ENCODE measurements around the gene TTC28. TPM values are rescaled to one million over a fixed set of nuclear protein-coding genes. Genes with fewer than 3 reads are reported as not detected.
"Not testable (repeated sequence)": the region's sequence is repeated elsewhere in the genome, so short reads cannot be mapped to it uniquely, and the experiment has no call there.

Gene TTC28
- polyA plus RNA-seq, 4 donors = 0.45 to 24.0 (median 3.7) TPM

DNA sequence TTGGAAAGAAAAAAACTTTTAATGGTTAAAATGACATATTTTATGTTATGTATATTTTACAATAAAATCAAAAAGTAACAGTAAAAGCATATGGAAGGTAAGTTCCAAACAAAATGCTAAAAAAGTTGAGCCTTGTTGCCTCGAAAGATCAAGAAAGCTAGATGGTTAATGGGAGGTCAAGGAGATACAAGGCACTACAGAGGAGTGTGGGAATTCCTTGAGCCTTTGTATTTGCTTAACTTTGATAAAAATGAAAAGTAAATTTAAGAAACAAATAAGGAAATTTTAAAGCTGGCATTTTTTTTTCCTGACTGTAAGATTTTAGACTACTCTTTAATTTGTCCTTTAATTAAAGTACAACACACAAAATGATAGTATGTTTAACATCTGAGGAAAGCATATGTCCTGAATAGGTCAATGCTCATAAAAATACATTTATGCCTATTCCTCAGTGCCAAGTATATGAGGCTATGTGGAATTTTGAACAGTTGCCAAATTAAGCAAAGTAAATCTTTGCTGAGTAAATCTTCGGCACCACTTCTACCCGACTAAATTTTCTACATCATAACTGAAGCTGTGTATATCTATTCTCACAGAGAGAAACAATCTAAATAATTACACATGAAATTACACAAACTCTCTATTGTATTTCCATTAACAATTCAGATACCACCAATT, 108.8 kb downstream of the TTC28 start:
- no peak for FAIRE-seq
- H3K27ac ChIP-seq (ENCODE audit: low read depth in 1 of 3, low read length in 2 of 3) = no peak overlapping the region
- H3K4me3 ChIP-seq (ENCODE audit: low read depth in 1 of 3, low read length in 3 of 3) = no peak overlapping the region
- 42 to 60% (median 58%) methylated on average over 3 of the region's 3 CpGs for WGBS, 3 donors
- H3K9me3 ChIP-seq (ENCODE audit: control insufficient read depth in 2 of 2, insufficient read depth in 1 of 2, low read depth in 1 of 2, low read length in 1 of 2) = no peaks in the 10 kb centered on the region
- no peaks in the 10 kb centered on the region for H3K4me1 ChIP-seq (ENCODE audit: control insufficient read depth in 3 of 3, insufficient read depth in 2 of 3, low read depth in 1 of 3, low read length in 2 of 3)
- DNase-seq = no peak
- no peaks in the 10 kb centered on the region for H3K36me3 ChIP-seq (ENCODE audit: control insufficient read depth in 3 of 3, insufficient read depth in 2 of 3, low read depth in 1 of 3, low read length in 3 of 3)
- H3K27me3 ChIP-seq (ENCODE audit: control insufficient read depth in 3 of 3, insufficient read depth in 3 of 3, low read length in 3 of 3) = no peaks in the 10 kb centered on the region

DNA sequence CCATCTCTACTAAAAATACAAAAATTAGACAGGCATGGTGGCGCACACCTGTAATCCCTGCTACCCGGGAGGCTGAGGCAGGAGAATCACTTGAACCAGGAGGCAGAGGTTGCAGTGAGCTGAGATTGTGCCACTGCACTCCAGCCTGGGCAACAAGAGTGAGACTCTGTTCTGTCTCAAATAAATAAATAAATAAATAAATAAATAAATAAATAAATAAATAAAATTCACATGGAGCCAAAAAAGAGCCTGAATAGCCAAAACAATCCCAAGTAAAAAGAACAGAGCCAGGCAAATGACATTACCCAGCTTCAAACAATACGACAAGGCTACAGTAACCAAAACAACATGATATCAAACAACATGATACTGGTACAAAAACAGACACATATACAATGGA, 110.7 kb downstream of the TTC28 start:
- H3K4me1 ChIP-seq (ENCODE audit: control insufficient read depth in 3 of 3, insufficient read depth in 2 of 3, low read depth in 1 of 3, low read length in 2 of 3); H3K4me3 ChIP-seq (ENCODE audit: low read depth in 1 of 3, low read length in 3 of 3); DNase-seq; H3K9me3 ChIP-seq (ENCODE audit: control insufficient read depth in 2 of 2, insufficient read depth in 1 of 2, low read depth in 1 of 2, low read length in 1 of 2); H3K27ac ChIP-seq (ENCODE audit: low read depth in 1 of 3, low read length in 2 of 3); FAIRE-seq; H3K36me3 ChIP-seq (ENCODE audit: control insufficient read depth in 3 of 3, insufficient read depth in 2 of 3, low read depth in 1 of 3, low read length in 3 of 3); H3K27me3 ChIP-seq (ENCODE audit: control insufficient read depth in 3 of 3, insufficient read depth in 3 of 3, low read length in 3 of 3): not testable (repeated sequence)
- 90 to 95% (median 95%) methylated on average over 3 of the region's 3 CpGs for WGBS, 3 donors

DNA sequence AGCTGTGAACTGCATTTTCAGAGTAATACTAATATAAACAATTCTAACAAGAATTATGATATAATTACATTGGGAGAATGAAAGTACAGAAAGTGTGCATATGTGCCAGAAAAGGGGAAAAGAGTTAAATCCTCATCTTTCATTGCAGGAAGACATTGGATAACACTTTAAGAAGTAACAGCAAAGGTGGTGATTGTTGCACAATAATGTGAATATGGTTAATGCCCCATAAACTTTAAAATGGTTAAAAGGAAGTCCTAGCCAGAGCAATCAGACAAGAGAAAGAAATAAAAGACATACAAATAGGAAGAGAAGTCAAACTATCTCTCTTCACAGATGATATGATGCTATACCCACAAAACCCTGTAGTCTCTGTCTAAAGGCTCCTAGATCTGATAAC, 111.5 kb downstream of the TTC28 start:
- no peaks in the 10 kb centered on the region for H3K27me3 ChIP-seq (ENCODE audit: control insufficient read depth in 3 of 3, insufficient read depth in 3 of 3, low read length in 3 of 3)
- DNase-seq (no peak), FAIRE-seq (no peak)
- no peaks in the 10 kb centered on the region for H3K9me3 ChIP-seq (ENCODE audit: control insufficient read depth in 2 of 2, insufficient read depth in 1 of 2, low read depth in 1 of 2, low read length in 1 of 2)
- no peak overlapping the region for H3K27ac ChIP-seq (ENCODE audit: low read depth in 1 of 3, low read length in 2 of 3)
- no peaks in the 10 kb centered on the region for H3K4me1 ChIP-seq (ENCODE audit: control insufficient read depth in 3 of 3, insufficient read depth in 2 of 3, low read depth in 1 of 3, low read length in 2 of 3)
- no peaks in the 10 kb centered on the region for H3K36me3 ChIP-seq (ENCODE audit: control insufficient read depth in 3 of 3, insufficient read depth in 2 of 3, low read depth in 1 of 3, low read length in 3 of 3)
- no peak overlapping the region for H3K4me3 ChIP-seq (ENCODE audit: low read depth in 1 of 3, low read length in 3 of 3)

DNA sequence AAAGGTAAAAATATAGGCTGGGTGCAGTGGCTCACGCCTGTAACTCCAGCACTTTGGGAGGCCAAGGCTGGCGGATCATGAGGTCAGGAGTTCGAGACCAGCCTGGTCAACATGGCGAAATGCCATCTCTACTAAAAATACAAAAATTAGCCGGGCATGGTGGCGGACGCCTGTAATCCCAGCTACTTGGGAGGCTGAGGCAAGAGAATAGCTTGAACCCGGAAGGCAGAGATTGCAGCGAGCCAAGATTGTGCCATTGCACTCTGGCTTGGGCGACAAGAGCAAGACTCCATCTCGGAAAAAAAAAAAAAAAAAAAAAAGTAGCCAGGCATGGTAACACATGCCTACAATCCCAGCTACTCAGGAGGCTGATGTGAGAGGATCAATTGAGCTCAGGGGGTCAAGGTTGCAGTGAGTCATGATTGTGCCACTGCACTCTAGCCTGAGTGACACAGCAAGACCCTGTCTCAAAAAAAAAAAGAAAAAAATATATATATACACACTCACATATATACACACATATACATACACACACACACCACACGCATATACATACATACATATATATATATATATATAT, 112.6 kb downstream of the TTC28 start:
- H3K9me3 ChIP-seq (ENCODE audit: control insufficient read depth in 2 of 2, insufficient read depth in 1 of 2, low read depth in 1 of 2, low read length in 1 of 2); H3K4me1 ChIP-seq (ENCODE audit: control insufficient read depth in 3 of 3, insufficient read depth in 2 of 3, low read depth in 1 of 3, low read length in 2 of 3); H3K4me3 ChIP-seq (ENCODE audit: low read depth in 1 of 3, low read length in 3 of 3); H3K27ac ChIP-seq (ENCODE audit: low read depth in 1 of 3, low read length in 2 of 3); H3K36me3 ChIP-seq (ENCODE audit: control insufficient read depth in 3 of 3, insufficient read depth in 2 of 3, low read depth in 1 of 3, low read length in 3 of 3); FAIRE-seq; DNase-seq; H3K27me3 ChIP-seq (ENCODE audit: control insufficient read depth in 3 of 3, insufficient read depth in 3 of 3, low read length in 3 of 3): not testable (repeated sequence)
- 90 to 95% (median 90%) methylated on average over 11 to 12 of the region's 12 CpGs for WGBS, 3 donors

DNA sequence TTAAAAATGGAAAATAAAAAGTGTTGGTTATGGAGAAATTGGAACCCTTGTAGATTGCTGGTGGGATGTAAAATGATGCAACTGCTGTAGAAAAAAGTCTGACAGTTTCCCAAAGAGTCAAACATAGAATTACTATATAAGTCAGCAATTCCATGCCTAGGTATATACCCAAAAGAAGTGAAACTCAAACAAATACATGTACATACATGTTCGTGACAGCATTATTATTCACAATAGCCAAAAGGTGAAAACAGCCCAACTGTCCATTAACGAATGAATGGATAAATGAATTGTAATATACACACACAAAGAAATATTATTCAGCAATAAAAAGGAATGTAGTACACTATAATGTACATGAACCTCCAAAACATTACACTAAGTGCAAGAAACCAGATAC, 116.0 kb downstream of the TTC28 start:
- FAIRE-seq = no peak
- WGBS, 3 donors = 87 to 95% (median 91%) methylated on average over 2 of the region's 2 CpGs

DNA sequence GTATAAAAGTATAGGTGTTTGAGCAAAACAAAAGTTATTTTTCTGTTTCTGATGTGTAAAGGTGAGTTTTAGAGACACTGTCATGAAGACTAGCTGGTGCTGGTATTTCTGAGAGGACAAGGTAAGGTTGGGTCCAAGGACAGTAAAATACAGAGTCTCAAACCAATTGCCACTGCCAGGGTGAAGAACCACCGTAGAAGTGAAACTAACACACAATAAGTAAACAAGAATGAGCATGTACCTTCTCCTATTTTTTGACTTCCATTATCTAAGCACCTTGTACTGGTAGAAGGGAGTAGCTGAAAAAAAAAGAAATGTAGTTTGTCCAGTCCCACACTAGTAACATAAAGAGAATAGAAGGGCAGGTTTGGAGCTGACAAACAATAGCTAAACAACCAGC, 117.3 kb downstream of the TTC28 start:
- Histone ChIP-seq H3K4me1 (ENCODE audit: control insufficient read depth in 3 of 3, insufficient read depth in 2 of 3, low read depth in 1 of 3, low read length in 2 of 3) (no peaks in the 10 kb centered on the region), H3K36me3 (ENCODE audit: control insufficient read depth in 3 of 3, insufficient read depth in 2 of 3, low read depth in 1 of 3, low read length in 3 of 3) (no peaks in the 10 kb centered on the region), H3K27me3 (ENCODE audit: control insufficient read depth in 3 of 3, insufficient read depth in 3 of 3, low read length in 3 of 3) (no peaks in the 10 kb centered on the region), H3K27ac (ENCODE audit: low read depth in 1 of 3, low read length in 2 of 3) (no peak overlapping the region), H3K4me3 (ENCODE audit: low read depth in 1 of 3, low read length in 3 of 3) (no peak overlapping the region), H3K9me3 (ENCODE audit: control insufficient read depth in 2 of 2, insufficient read depth in 1 of 2, low read depth in 1 of 2, low read length in 1 of 2) (no peaks in the 10 kb centered on the region)
- DNase-seq (no peak), FAIRE-seq (no peak)
- 50 to 77% (median 50%) methylated on average over 1 of the region's 1 CpG for WGBS, 3 donors

More for the DNA sequence above, 116.0 kb downstream of the TTC28 start:
- no peak for DNase-seq
- Histone ChIP-seq H3K36me3 (ENCODE audit: control insufficient read depth in 3 of 3, insufficient read depth in 2 of 3, low read depth in 1 of 3, low read length in 3 of 3) (no peaks in the 10 kb centered on the region), H3K4me3 (ENCODE audit: low read depth in 1 of 3, low read length in 3 of 3) (no peak overlapping the region), H3K27ac (ENCODE audit: low read depth in 1 of 3, low read length in 2 of 3) (no peak overlapping the region), H3K9me3 (ENCODE audit: control insufficient read depth in 2 of 2, insufficient read depth in 1 of 2, low read depth in 1 of 2, low read length in 1 of 2) (no peaks in the 10 kb centered on the region), H3K4me1 (ENCODE audit: control insufficient read depth in 3 of 3, insufficient read depth in 2 of 3, low read depth in 1 of 3, low read length in 2 of 3) (no peaks in the 10 kb centered on the region), H3K27me3 (ENCODE audit: control insufficient read depth in 3 of 3, insufficient read depth in 3 of 3, low read length in 3 of 3) (no peaks in the 10 kb centered on the region)

DNA sequence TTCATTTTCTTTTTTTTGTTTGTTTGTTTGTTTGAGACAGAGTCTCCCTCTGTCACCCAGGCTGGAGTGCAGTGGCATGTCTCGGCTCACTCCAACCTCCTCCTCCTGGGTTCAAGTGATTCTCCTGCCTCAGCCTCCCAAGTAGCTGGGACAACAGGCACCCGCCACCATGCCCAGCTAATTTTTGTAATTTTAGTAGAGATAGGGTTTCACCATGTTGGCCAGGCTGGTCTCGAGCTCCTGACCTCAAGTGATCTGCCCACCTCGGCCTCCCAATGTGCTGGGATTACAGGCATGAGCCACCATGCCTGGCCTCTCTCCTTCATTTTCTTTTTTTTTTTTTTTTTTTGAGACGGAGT, 118.9 kb downstream of the TTC28 start:
- WGBS, 3 donors = 93 to 94% (median 94%) methylated on average over 4 to 5 of the region's 5 CpGs
- FAIRE-seq; H3K27ac ChIP-seq (ENCODE audit: low read depth in 1 of 3, low read length in 2 of 3); H3K27me3 ChIP-seq (ENCODE audit: control insufficient read depth in 3 of 3, insufficient read depth in 3 of 3, low read length in 3 of 3); H3K4me3 ChIP-seq (ENCODE audit: low read depth in 1 of 3, low read length in 3 of 3); DNase-seq; H3K4me1 ChIP-seq (ENCODE audit: control insufficient read depth in 3 of 3, insufficient read depth in 2 of 3, low read depth in 1 of 3, low read length in 2 of 3); H3K36me3 ChIP-seq (ENCODE audit: control insufficient read depth in 3 of 3, insufficient read depth in 2 of 3, low read depth in 1 of 3, low read length in 3 of 3); H3K9me3 ChIP-seq (ENCODE audit: control insufficient read depth in 2 of 2, insufficient read depth in 1 of 2, low read depth in 1 of 2, low read length in 1 of 2): not testable (repeated sequence)

DNA sequence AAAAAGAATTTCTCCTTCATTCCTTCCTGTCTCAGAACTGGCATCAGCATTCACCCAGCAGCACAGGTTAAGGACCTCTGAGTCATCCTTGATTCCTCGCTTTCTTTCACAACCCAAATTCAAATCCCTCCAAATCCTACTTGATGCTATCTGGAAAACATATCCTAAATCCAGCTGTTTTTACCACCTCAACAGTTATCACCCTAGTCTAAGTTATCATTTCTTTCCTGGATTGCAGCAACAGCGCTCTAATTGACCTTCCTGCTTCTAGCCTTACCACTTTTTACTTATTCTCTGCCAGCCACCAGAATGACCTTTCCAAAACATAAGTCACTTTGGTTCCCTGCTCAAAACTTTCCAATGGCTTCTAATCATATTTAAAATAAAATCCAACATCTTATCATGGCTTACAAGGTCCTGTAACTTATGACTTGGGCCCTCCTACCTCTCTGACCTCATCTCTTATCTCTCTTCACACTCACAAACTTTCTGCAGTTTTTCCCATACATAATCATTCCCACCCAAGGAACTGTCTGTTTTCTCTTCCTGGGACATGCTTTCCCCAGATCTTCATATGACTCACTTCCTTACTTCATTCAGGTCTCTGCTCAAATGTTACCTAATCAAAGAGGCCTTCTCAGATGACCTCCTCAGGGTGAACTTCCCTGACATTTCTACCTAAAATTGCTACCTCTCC, 119.4 kb downstream of the TTC28 start:
- H3K4me1 ChIP-seq (ENCODE audit: control insufficient read depth in 3 of 3, insufficient read depth in 2 of 3, low read depth in 1 of 3, low read length in 2 of 3) = no peaks in the 10 kb centered on the region
- WGBS, 3 donors = 92 to 95% (median 93%) methylated on average over 2 of the region's 2 CpGs
- FAIRE-seq (no peak), DNase-seq (no peak)
- H3K4me3 ChIP-seq (ENCODE audit: low read depth in 1 of 3, low read length in 3 of 3) = no peak overlapping the region
- no peak overlapping the region for H3K27ac ChIP-seq (ENCODE audit: low read depth in 1 of 3, low read length in 2 of 3)
- H3K27me3 ChIP-seq (ENCODE audit: control insufficient read depth in 3 of 3, insufficient read depth in 3 of 3, low read length in 3 of 3) = no peaks in the 10 kb centered on the region
- H3K9me3 ChIP-seq (ENCODE audit: control insufficient read depth in 2 of 2, insufficient read depth in 1 of 2, low read depth in 1 of 2, low read length in 1 of 2) = peaks cover 0 to 7% of the 10 kb centered on the region in 2 donors
- no peaks in the 10 kb centered on the region for H3K36me3 ChIP-seq (ENCODE audit: control insufficient read depth in 3 of 3, insufficient read depth in 2 of 3, low read depth in 1 of 3, low read length in 3 of 3)

Data from small intestine (tissue), 7 donors.